Neural crest cell (in vitro differentiated cells): ENCODE measurements around the gene ATP13A1. TPM values are rescaled to one million over a fixed set of nuclear protein-coding genes. Genes with fewer than 3 reads are reported as not detected.

Experiments
- DNase-seq: peaks from one replicate; pipeline ENCODE4 v3.0.0; 2021; ENCODE audit warnings: low read depth, mixed read lengths, low spot score
- H3K27ac Mint-ChIP-seq: one replicate; pipeline ENCODE4 v1.8.0; 2021; ENCODE audit warnings: mild to moderate bottlenecking, mixed read lengths; ENCODE audit not compliant: unreplicated experiment
- H3K27me3 Mint-ChIP-seq: 2 replicates; pipeline ENCODE4 v1.8.0; 2021; ENCODE audit warnings: low read depth, mild to moderate bottlenecking, mixed read lengths
- H3K36me3 Mint-ChIP-seq: 2 replicates; pipeline ENCODE4 v1.8.0; 2021; ENCODE audit warnings: low read depth, mild to moderate bottlenecking, mixed read lengths
- H3K4me1 Mint-ChIP-seq: 2 replicates; pipeline ENCODE4 v1.8.0; 2021; ENCODE audit warnings: mixed read lengths
- H3K4me3 Mint-ChIP-seq: one replicate; pipeline ENCODE4 v1.8.0; 2021; ENCODE audit warnings: mild to moderate bottlenecking, mixed read lengths
- H3K9me3 Mint-ChIP-seq: 2 replicates; pipeline ENCODE4 v1.8.0; 2021; ENCODE audit warnings: mixed read lengths
- CTCF ChIP-seq: fragments of 200-600 bp; sonication (generic); conservative IDR thresholded peaks from 2 replicates; pipeline ENCODE4 v1.5.0; 2021; ENCODE audit warnings: antibody characterized with exemption, mild to moderate bottlenecking
- total RNA-seq: library from RNA; stranded (reverse); gene quantifications from 2 replicates; pipeline ENCODE4 v1.2.1, GENCODE V29; 2021

ATP13A1 gene
- total RNA-seq, 1 donor from 2014 or later, result 75.1 TPM

- no peak for DNase-seq
- Mint-ChIP-seq H3K9me3 (no peaks in the 10 kb centered on the region), H3K27ac (no peak overlapping the region), H3K4me3 (no peak overlapping the region), H3K4me1 (peaks cover 3% of the 10 kb centered on the region), H3K36me3 (no peaks in the 10 kb centered on the region), H3K27me3 (no peaks in the 10 kb centered on the region)
- no peak for TF ChIP-seq CTCF
Measured at GRCh38 chr19:19597809-19598306, 65.6 kb downstream of the ATP13A1 start.

Other genes with a start within 250 kb of the ATP13A1 start
- gene TSSK6, start 148.1 kb downstream of the ATP13A1 start, total RNA-seq, result 2.7 and 2.9 TPM in 2 replicates
- gene NDUFA13, start 147.5 kb downstream of the ATP13A1 start, total RNA-seq, result 371 and 389 TPM in 2 replicates
- gene YJEFN3, start 134.8 kb downstream of the ATP13A1 start, total RNA-seq, result 15.0 and 18.1 TPM in 2 replicates
- 2.7 and 2.9 TPM in 2 replicates for gene CILP2, start 125.4 kb downstream of the ATP13A1 start, total RNA-seq
- gene PBX4, start 45.0 kb downstream of the ATP13A1 start, total RNA-seq, result 7.5 and 7.7 TPM in 2 replicates
- gene LPAR2, start 35.5 kb downstream of the ATP13A1 start, total RNA-seq, result 115 and 116 TPM in 2 replicates
- gene GMIP, start 20.0 kb downstream of the ATP13A1 start, total RNA-seq, result 20.6 and 25.1 TPM in 2 replicates
- gene ZNF101, start 5.2 kb upstream of the ATP13A1 start, total RNA-seq, result 16.2 and 18.2 TPM in 2 replicates
- 8.2 and 9.3 TPM in 2 replicates for gene ZNF14, start 69.4 kb upstream of the ATP13A1 start, total RNA-seq
- 3.7 and 5.0 TPM in 2 replicates for gene ZNF506, start 158.1 kb upstream of the ATP13A1 start, total RNA-seq
- 37.9 and 41.1 TPM in 2 replicates for gene ZNF253, start 202.2 kb upstream of the ATP13A1 start, total RNA-seq
- gene ZNF93, start 237.3 kb upstream of the ATP13A1 start, total RNA-seq, result 32.6 and 36.0 TPM in 2 replicates